DND-41 (cell line): ENCODE data around the gene IFNL2.

Source experiments
- ATAC-seq: fragments of 200-7000 bp; cut with Tn5 transposase; 3 replicates; pipeline ENCODE4 v1.9.1; 2021; ENCODE audit warnings: low read depth; ENCODE audit not compliant: insufficient read depth
- DNase-seq: peaks from one replicate; pipeline ENCODE4 v3.0.0-alpha.2; 2020
- H2AFZ ChIP-seq: 2 replicates; pipeline ENCODE4 v1.6.0; 2012; ENCODE audit warnings: low read depth, low read length
- H3K27ac ChIP-seq: 2 replicates; pipeline ENCODE4 v1.5.1; 2012; ENCODE audit warnings: low read length, inconsistent platforms
- H3K27me3 ChIP-seq: fragments of 200-600 bp; sonication (generic); 2 replicates; pipeline ENCODE4 v1.6.0; 2012; ENCODE audit warnings: low read length, mild to moderate bottlenecking, inconsistent platforms; ENCODE audit not compliant: insufficient read depth, poor library complexity
- H3K36me3 ChIP-seq: 2 replicates; pipeline ENCODE4 v1.5.1; 2012; ENCODE audit warnings: low read length, inconsistent platforms; ENCODE audit not compliant: insufficient read depth
- H3K4me1 ChIP-seq: 2 replicates; pipeline ENCODE4 v1.5.1; 2012; ENCODE audit warnings: mild to moderate bottlenecking, low read length; ENCODE audit not compliant: insufficient read depth
- H3K4me2 ChIP-seq: 2 replicates; pipeline ENCODE4 v1.6.0; 2012; ENCODE audit warnings: mild to moderate bottlenecking, moderate library complexity, low read length, inconsistent platforms; ENCODE audit not compliant: insufficient read depth
- H3K4me3 ChIP-seq, 2 experiments: fragments of 200-600 bp in 1 of 2; shearing (Covaris generic) in 1 of 2; 2 replicates each; pipeline ENCODE4 v1.5.1; 2012 to 2016; ENCODE audit warnings: inconsistent platforms in 2 of 2, low read length in 2 of 2, mild to moderate bottlenecking in 2 of 2, low read depth in 1 of 2, moderate library complexity in 1 of 2
- H3K79me2 ChIP-seq: 2 replicates; pipeline ENCODE4 v1.6.0; 2012; ENCODE audit warnings: low read length, inconsistent platforms; ENCODE audit not compliant: insufficient read depth
- H3K9ac ChIP-seq: 2 replicates; pipeline ENCODE4 v1.6.0; 2012; ENCODE audit warnings: low read depth, mild to moderate bottlenecking, inconsistent platforms, low read length, moderate library complexity
- H3K9me3 ChIP-seq: 2 replicates; pipeline ENCODE4 v1.5.1; 2012; ENCODE audit warnings: low read length, moderate library complexity, mild to moderate bottlenecking, inconsistent platforms; ENCODE audit not compliant: insufficient read depth, severe bottlenecking
- H4K20me1 ChIP-seq: 2 replicates; pipeline ENCODE4 v1.6.0; 2012; ENCODE audit warnings: low read length; ENCODE audit not compliant: insufficient read depth
- EZH2 ChIP-seq: IDR thresholded peaks from 3 replicates; pipeline ENCODE4 v1.6.1; 2012; ENCODE audit warnings: borderline replicate concordance, low read depth, mild to moderate bottlenecking, moderate library complexity, low read length, inconsistent platforms; ENCODE audit not compliant: severe bottlenecking
- TF ChIP-seq, protein P1 (sequence below): IDR thresholded peaks from 2 replicates; pipeline ENCODE4 v1.5.1; 2012; ENCODE audit warnings: borderline replicate concordance, low read length, moderate library complexity, mild to moderate bottlenecking; ENCODE audit not compliant: poor library complexity, severe bottlenecking; ENCODE audit errors: extremely low read depth

IFNL2 gene

DNA sequence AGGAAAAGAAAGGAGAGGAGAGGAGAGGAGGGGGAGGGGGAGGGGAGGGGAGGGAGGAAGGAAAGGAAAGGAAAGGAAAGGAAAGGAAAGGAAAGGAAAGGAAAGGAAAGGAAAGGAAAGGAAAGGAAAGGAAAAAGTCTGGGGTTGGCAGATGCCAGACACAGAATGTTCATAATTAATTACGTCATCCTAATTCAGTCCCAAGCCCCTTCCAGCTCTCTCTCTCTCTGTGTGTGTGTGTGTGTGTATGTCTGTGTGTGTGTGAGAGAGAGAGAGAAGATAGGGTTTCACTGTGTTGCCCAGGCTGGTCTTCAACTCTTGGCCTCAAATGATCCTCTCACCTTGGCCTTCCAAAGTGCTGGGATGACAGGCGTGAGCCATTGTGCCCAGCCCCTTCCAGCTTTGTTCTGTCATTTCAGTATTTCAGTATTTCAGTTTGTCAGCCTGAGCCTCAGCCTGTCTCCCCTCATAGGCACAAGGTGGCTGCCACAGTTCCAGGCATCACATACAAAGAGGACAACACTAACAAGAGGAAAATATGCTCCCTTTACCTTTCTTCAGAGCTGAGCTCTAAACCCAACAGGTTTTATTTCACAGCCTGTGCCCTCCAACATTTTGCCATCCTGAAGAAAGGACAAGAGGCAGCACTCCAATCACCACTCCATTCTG lies 38.0 kb upstream of the IFNL2 start:
- H3K4me3 ChIP-seq = no peak overlapping the region
- ATAC-seq (no peak), DNase-seq (no peak)
- no peak overlapping the region for H2AFZ ChIP-seq
- H3K9me3 ChIP-seq = no peaks in the 10 kb centered on the region
- no peak overlapping the region for H3K4me2 ChIP-seq
- H3K79me2 ChIP-seq = no peaks in the 10 kb centered on the region
- no peaks in the 10 kb centered on the region for H3K36me3 ChIP-seq
- H3K9ac ChIP-seq = no peak overlapping the region
- TF ChIP-seq, protein P1, sequence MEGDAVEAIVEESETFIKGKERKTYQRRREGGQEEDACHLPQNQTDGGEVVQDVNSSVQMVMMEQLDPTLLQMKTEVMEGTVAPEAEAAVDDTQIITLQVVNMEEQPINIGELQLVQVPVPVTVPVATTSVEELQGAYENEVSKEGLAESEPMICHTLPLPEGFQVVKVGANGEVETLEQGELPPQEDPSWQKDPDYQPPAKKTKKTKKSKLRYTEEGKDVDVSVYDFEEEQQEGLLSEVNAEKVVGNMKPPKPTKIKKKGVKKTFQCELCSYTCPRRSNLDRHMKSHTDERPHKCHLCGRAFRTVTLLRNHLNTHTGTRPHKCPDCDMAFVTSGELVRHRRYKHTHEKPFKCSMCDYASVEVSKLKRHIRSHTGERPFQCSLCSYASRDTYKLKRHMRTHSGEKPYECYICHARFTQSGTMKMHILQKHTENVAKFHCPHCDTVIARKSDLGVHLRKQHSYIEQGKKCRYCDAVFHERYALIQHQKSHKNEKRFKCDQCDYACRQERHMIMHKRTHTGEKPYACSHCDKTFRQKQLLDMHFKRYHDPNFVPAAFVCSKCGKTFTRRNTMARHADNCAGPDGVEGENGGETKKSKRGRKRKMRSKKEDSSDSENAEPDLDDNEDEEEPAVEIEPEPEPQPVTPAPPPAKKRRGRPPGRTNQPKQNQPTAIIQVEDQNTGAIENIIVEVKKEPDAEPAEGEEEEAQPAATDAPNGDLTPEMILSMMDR = no peak
- TF ChIP-seq EZH2 = no peak
- H3K27me3 ChIP-seq = no peaks in the 10 kb centered on the region
- H3K27ac ChIP-seq = no peak overlapping the region
- no peaks in the 10 kb centered on the region for H3K4me1 ChIP-seq
- no peaks in the 10 kb centered on the region for H4K20me1 ChIP-seq

- ATAC-seq (no peak), DNase-seq (no peak)
- H3K4me1 ChIP-seq = peaks cover 3% of the 10 kb centered on the region
- H3K27ac ChIP-seq = no peak overlapping the region
- no peaks in the 10 kb centered on the region for H3K9me3 ChIP-seq
- no peak overlapping the region for H2AFZ ChIP-seq
- no peak overlapping the region for H3K4me3 ChIP-seq
- no peak overlapping the region for H3K4me2 ChIP-seq
- no peaks in the 10 kb centered on the region for H4K20me1 ChIP-seq
- H3K27me3 ChIP-seq = no peaks in the 10 kb centered on the region
- no peak overlapping the region for H3K9ac ChIP-seq
- TF ChIP-seq EZH2 = no peak
- TF ChIP-seq, protein P1 = no peak
- no peaks in the 10 kb centered on the region for H3K36me3 ChIP-seq
- no peaks in the 10 kb centered on the region for H3K79me2 ChIP-seq
Observed at GRCh38 chr19:39232708-39233107, 35.5 kb upstream of the IFNL2 start.

GRCh38 chr19:39236527-39236926 lies 31.7 kb upstream of the IFNL2 start:
- Histone ChIP-seq H3K9me3 (no peaks in the 10 kb centered on the region), H2AFZ (no peak overlapping the region), H3K9ac (no peak overlapping the region), H3K4me1 (peaks cover 8% of the 10 kb centered on the region), H3K79me2 (no peaks in the 10 kb centered on the region), H3K27me3 (no peaks in the 10 kb centered on the region), H3K4me3 (no peak overlapping the region), H3K4me2 (no peak overlapping the region), H3K36me3 (no peaks in the 10 kb centered on the region), H3K27ac (no peak overlapping the region), H4K20me1 (no peaks in the 10 kb centered on the region)
- ATAC-seq (no peak), DNase-seq (no peak)
- TF ChIP-seq, protein P1 = no peak
- no peak for TF ChIP-seq EZH2
